Tibial artery (tissue), 4 donors: ENCODE data around the gene SLC35E2B.

Experiments
- DNase-seq, 2 donors: peaks; one replicate each; pipeline ENCODE4 v3.0.0-alpha.2; 2019
- H3K27ac ChIP-seq, 2 donors: fragments of 200-600 bp; sonication (generic) in 1 of 2; 1 replicate in 1 of 2; 2 replicates in 1 of 2; pipeline ENCODE4 v1.5.1; 2018 to 2019; ENCODE audit warnings: mild to moderate bottlenecking in 1 of 2
- H3K27me3 ChIP-seq, 2 donors: fragments of 200-600 bp; sonication (generic) in 1 of 2; one replicate each; pipeline versions ENCODE4 v1.5.1 to v1.6.0; 2016 to 2019
- H3K36me3 ChIP-seq, 3 donors: fragments of 200-600 bp; sonication (generic) in 2 of 3; one replicate each; pipeline ENCODE4 v1.5.1; 2016 to 2019; ENCODE audit warnings: mild to moderate bottlenecking in 2 of 3
- H3K4me1 ChIP-seq, 4 donors: fragments of 200-600 bp; sonication (generic) in 2 of 4; 1 replicate in 3 of 4; 2 replicates in 1 of 4; pipeline ENCODE4 v1.5.1; 2016 to 2019
- H3K4me3 ChIP-seq, 2 donors: fragments of 200-600 bp; sonication (generic) in 1 of 2; 1 replicate in 1 of 2; 2 replicates in 1 of 2; pipeline ENCODE4 v1.5.1; 2018 to 2019; ENCODE audit warnings: mild to moderate bottlenecking in 2 of 2
- H3K9me3 ChIP-seq, 3 donors: fragments of 200-600 bp; sonication (generic) in 1 of 3; one replicate each; pipeline ENCODE4 v1.5.1; 2016 to 2019
- CTCF ChIP-seq, 2 experiments: fragments of 200-600 bp in 1 of 2; fragments of 450-650 bp in 1 of 2; IDR thresholded peaks; one replicate each; pipeline ENCODE4 v1.5.1; 2017 to 2019; ENCODE audit warnings: antibody characterized with exemption in 2 of 2, mild to moderate bottlenecking in 1 of 2, moderate library complexity in 1 of 2
- intact Hi-C: fragments of 100-400 bp; cut with DNase I; formaldehyde crosslinking; loops from one replicate; pipeline ENCODE4 v1.15.0; 2023; ENCODE audit warnings: low total_unique reads

The SLC35E2B gene

GRCh38 chr1:1630191-1630964 is 62.2 kb downstream of the SLC35E2B start:
- H3K27ac ChIP-seq: peak overlapping the region; percentile 56 to 77
- TF ChIP-seq CTCF (IDR thresholded peaks at IDR 0.05): no peak
- DNase-seq: peak; percentile 66 to 83
- peak overlapping the region; percentile 30 to 37 for H3K4me3 ChIP-seq
- peaks cover 9 to 41% (median 25%) of the 10 kb centered on the region in 3 donors for H3K36me3 ChIP-seq
- H3K9me3 ChIP-seq: no peaks in the 10 kb centered on the region
- H3K4me1 ChIP-seq: peaks cover 0 to 24% (median 18%) of the 10 kb centered on the region in 4 donors
- H3K27me3 ChIP-seq: peaks cover 11 to 48% of the 10 kb centered on the region in 2 donors
- intact Hi-C loops: no loop called here

GRCh38 chr1:1629430-1630190 is 63.0 kb downstream of the SLC35E2B start:
- peaks cover 9 to 48% (median 25%) of the 10 kb centered on the region in 3 donors for H3K36me3 ChIP-seq
- H3K4me1 ChIP-seq: peaks cover 0 to 24% (median 18%) of the 10 kb centered on the region in 4 donors
- peaks cover 11 to 48% of the 10 kb centered on the region in 2 donors for H3K27me3 ChIP-seq
- DNase-seq: peak in 1 of 2 donors; percentile 68
- TF ChIP-seq CTCF (IDR thresholded peaks at IDR 0.05): no peak
- H3K27ac ChIP-seq: no peak overlapping the region
- intact Hi-C loops: no loop called here
- H3K4me3 ChIP-seq: no peak overlapping the region
- no peaks in the 10 kb centered on the region for H3K9me3 ChIP-seq

- peak in 1 of 2 donors; percentile 65 for DNase-seq
- Histone ChIP-seq H3K27ac (no peak overlapping the region), H3K4me1 (peaks cover 0 to 24% (median 18%) of the 10 kb centered on the region in 4 donors), H3K4me3 (no peak overlapping the region), H3K36me3 (peaks cover 9 to 56% (median 27%) of the 10 kb centered on the region in 3 donors), H3K27me3 (peaks cover 11 to 48% of the 10 kb centered on the region in 2 donors), H3K9me3 (no peaks in the 10 kb centered on the region)
- intact Hi-C loops: no loop called here
- no peak for TF ChIP-seq CTCF (IDR thresholded peaks at IDR 0.05)
Observed at GRCh38 chr1:1628754-1629429, 63.7 kb downstream of the SLC35E2B start.

GRCh38 chr1:1627829-1628753 is 64.5 kb downstream of the SLC35E2B start:
- peaks cover 0 to 24% (median 18%) of the 10 kb centered on the region in 4 donors for H3K4me1 ChIP-seq
- H3K4me3 ChIP-seq: no peak overlapping the region
- intact Hi-C loops: no loop called here
- no peak overlapping the region for H3K27ac ChIP-seq
- peaks cover 9 to 62% (median 29%) of the 10 kb centered on the region in 3 donors for H3K36me3 ChIP-seq
- H3K27me3 ChIP-seq: peaks cover 11 to 48% of the 10 kb centered on the region in 2 donors
- H3K9me3 ChIP-seq: no peaks in the 10 kb centered on the region
- TF ChIP-seq CTCF (IDR thresholded peaks at IDR 0.05): no peak
- DNase-seq: peak in 1 of 2 donors; percentile 63
